GM11168 (cell line): ENCODE results near the gene MRPS11.
"Not testable (repeated sequence)": the region's sequence is repeated elsewhere in the genome, so short reads cannot be mapped to it uniquely, and the experiment has no call there.

Source experiments
- in situ Hi-C: fragments of 300-500 bp; cut with MboI; formaldehyde crosslinking; loops from one replicate; pipeline ENCODE4 v1.12.0; 2022; ENCODE audit warnings: low sequenced_read_pairs; ENCODE audit not compliant: unreplicated experiment

Gene MRPS11

DNA sequence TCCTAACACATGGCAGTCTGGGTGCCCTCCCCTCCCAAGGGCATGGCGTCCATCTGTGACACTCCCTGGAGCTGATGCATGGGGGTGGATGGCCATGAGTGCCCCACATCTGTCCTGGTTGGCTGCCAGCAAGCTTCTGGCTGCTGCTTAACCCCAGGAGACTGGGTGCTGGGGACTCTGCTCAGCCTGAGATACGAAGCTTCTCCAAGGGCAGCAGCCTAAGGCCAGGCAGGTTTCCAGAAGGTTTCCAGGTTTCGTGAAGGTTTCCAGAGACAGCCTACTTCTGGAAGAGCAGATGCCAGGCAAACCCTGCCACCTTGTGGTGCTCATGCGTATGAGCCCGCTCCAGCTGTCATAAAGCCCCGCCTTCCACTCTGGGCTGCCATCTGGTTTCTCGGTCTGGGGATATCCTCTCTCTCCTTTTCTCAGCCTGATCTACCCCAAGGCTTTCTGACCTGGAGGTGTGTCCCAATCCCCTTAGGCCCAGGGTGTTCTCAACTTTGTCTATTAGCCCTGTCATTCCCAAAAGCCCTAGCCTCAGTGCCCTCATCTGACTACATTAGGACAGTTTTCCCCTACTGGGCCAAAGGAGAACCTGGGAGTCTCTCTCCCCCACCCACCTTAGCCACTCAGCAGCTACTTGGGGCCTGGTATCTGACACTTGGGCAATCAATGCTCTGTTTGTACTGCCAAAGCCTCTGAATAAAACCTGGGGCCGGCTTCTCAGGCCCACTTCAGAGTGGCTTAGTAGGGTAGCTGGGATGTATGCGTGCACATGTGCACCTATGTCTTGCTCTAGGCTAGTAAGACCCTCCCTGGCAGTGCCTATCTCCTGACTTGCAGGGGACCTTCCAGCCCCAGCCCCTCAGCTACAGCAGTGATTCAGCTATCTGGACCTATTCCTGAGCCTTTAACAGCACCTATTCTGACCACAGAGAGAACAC lies 12.4 kb upstream of the MRPS11 start:
- in situ Hi-C loops, result no loop called here

GRCh38 chr15:88456733-88457132 lies 10.8 kb upstream of the MRPS11 start:
- in situ Hi-C loops, result no loop called here

GRCh38 chr15:88463870-88464532 lies 3.5 kb upstream of the MRPS11 start:
- in situ Hi-C loops, result loop anchor here (10.0 kb wide), 1 partner anchor 161 kb away; the partner anchor contains the start of gene AEN

GRCh38 chr15:88465633-88466224 lies 1.8 kb upstream of the MRPS11 start:
- in situ Hi-C loops, result loop anchor here (10.0 kb wide), 1 partner anchor 159 kb away; the partner anchor contains the start of gene AEN

DNA sequence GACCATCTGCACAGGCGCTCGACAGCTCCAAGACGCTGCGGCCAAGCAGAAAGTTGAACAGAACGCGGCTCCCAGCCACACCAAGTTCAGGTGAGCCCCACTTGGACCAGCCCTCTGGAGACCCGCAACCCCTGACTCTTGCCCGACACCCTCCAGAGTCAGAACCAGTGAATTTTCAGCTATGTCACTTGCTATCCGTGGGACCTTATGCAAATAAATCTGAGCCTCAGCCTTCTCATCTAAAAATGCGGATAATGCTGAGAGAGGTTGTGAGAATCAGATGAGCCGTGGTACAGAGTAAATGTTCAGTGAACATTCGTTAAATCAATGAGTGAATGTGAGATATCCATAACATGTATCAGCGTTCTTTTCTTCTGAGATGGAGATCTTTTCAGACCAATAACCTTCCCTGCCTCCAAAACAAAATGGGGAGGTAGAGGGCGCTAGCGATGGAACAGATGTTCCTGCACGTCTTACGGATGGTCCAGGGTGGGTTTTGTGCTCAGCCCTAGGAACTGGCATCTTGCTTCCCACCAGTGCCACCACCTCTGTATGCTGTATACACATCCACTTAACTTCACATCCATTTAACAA lies 524 bp downstream of the MRPS11 start:
- in situ Hi-C loops, result loop anchor here (10.0 kb wide), 1 partner anchor 157 kb away; the partner anchor contains the start of gene AEN

- in situ Hi-C loops, result loop anchor here (10.0 kb wide), 1 partner anchor 156 kb away; the partner anchor contains the start of gene AEN
Observed at GRCh38 chr15:88468721-88469120, 1.2 kb downstream of the MRPS11 start.

GRCh38 chr15:88469321-88469720 lies 1.8 kb downstream of the MRPS11 start:
- in situ Hi-C loops, result loop anchor here (10.0 kb wide), 1 partner anchor 155 kb away; the partner anchor contains the start of gene AEN

GRCh38 chr15:88470625-88471372 lies 3.3 kb downstream of the MRPS11 start:
- in situ Hi-C loops, result no loop called here

GRCh38 chr15:88472225-88472624 lies 4.7 kb downstream of the MRPS11 start:
- in situ Hi-C loops, result no loop called here

- in situ Hi-C loops, result not testable (repeated sequence)
Observed at GRCh38 chr15:88473661-88474293, 6.3 kb downstream of the MRPS11 start.

- in situ Hi-C loops, result loop anchor here (25.0 kb wide), 1 partner anchor 361 kb away; no protein-coding TSS in a partner anchor
Observed at GRCh38 chr15:88476635-88477060, 9.1 kb downstream of the MRPS11 start.

DNA sequence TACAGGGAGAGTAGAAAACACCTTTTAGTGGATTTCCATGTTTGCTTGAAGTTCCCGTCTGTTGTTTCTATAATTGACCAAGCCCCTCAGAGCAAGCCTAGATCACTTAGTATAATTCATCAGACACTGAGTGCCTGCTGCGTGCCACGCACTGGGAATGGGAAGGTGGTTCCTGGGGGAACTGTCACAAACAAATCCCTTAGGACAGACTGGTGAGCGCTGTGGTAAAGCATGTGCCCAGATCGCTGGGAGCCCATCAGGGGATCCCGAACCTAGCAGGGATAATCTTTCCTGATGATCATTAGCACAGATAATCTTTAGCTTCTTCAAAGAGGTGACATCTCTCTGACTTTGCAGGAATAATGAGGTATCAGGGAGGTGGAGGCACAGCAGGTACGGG lies 9.6 kb downstream of the MRPS11 start:
- in situ Hi-C loops, result loop anchor here (25.0 kb wide), 1 partner anchor 360 kb away; no protein-coding TSS in a partner anchor

- in situ Hi-C loops, result loop anchor here (25.0 kb wide), 1 partner anchor 359 kb away; no protein-coding TSS in a partner anchor
Observed at GRCh38 chr15:88477904-88478303, 10.4 kb downstream of the MRPS11 start.

- in situ Hi-C loops, result loop anchor here (25.0 kb wide), 1 partner anchor 358 kb away; no protein-coding TSS in a partner anchor
Observed at GRCh38 chr15:88479169-88479568, 11.7 kb downstream of the MRPS11 start.

DNA sequence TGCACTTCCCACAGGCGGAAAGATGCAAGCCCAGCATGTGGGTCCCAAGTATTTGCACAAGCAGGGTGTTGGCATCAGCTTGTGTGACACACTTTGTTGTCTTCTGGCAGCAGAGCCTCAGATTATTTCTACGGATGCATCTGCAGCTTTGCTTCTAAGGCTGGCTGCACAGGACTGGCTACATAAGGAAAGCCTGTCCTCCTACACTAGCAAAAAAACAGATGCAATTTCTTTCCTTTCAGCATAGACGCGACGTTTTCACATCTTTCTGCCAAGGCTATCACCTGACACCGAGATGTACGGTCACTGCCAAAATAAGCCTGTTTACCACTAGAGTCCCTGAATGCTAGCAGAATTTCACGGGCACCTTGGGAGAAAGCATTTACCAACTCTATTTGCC lies 13.5 kb downstream of the MRPS11 start:
- in situ Hi-C loops, result loop anchor here (25.0 kb wide), 1 partner anchor 356 kb away; no protein-coding TSS in a partner anchor

DNA sequence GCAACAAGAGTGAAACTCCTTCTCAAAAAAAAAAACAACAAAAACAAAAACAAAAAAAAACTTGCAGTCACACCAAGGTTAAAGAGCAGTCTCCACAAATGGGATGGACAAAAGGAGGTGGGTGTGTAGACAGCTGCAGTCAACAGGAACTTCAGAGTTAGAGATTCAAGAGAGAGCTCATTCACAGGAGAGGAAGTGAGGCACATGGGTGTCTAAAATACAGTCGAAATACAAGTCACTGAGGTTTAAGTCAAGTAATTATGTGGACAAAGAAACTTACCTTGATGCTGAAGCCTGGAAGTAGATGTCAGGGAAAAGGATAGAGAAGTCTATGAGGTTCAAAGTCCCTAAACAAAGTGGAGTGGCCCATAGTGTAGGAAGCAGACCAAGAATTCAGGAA lies 14.8 kb downstream of the MRPS11 start:
- in situ Hi-C loops, result loop anchor here (25.0 kb wide), 1 partner anchor 355 kb away; no protein-coding TSS in a partner anchor

DNA sequence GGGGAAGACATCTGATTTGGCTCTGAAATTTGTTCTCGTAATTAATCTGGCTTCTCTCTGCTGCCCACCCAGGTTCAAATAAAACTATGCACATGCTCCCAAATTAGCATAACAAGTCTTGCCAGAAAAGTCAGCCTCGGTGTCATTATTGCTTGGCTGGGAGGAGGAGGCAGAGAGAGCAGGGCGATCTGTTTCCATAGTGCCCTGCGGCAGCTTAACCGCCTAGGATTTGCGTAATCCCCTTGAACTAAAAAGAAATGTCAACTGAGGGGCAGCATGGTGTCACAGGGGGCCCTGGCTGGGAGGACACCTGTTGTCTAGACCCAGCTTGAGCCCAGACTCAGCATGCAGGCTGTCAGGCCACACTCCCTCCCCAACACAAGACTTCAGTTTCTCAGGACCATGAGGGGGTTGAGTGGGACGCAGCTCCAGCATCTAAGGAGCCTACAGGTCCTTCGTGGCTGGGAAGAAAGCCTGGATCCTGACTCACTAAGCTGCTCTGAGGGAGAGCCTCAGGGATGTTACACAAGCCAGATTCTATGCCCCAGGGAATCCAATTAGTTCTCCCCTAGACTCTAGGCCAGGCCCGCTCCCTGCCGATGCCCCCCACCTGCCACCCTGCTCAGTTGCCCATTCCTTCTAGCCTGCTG lies 17.3 kb downstream of the MRPS11 start:
- in situ Hi-C loops, result loop anchor here (25.0 kb wide), 1 partner anchor 352 kb away; no protein-coding TSS in a partner anchor
